ENCODE data around the gene PODXL.
"Not testable (repeated sequence)": the region's sequence is repeated elsewhere in the genome, so short reads cannot be mapped to it uniquely, and the experiment has no call there.

PODXL gene

GRCh38 chr7:131536361-131536849, 20.0 kb downstream of the PODXL start:
- no peak for DNase-seq

- no peak for DNase-seq
Measured at GRCh38 chr7:131533566-131534561, 22.6 kb downstream of the PODXL start.

GRCh38 chr7:131533151-131533559, 23.3 kb downstream of the PODXL start:
- no peak for DNase-seq

GRCh38 chr7:131532570-131533091, 23.8 kb downstream of the PODXL start:
- no peak for DNase-seq

GRCh38 chr7:131530137-131530536, 26.3 kb downstream of the PODXL start:
- no peak for DNase-seq

- no peak for DNase-seq
Measured at GRCh38 chr7:131529617-131530016, 26.8 kb downstream of the PODXL start.

GRCh38 chr7:131529179-131529578, 27.2 kb downstream of the PODXL start:
- no peak for DNase-seq

- DNase-seq: no peak
Measured at GRCh38 chr7:131527456-131527855, 29.0 kb downstream of the PODXL start.

GRCh38 chr7:131525820-131526219, 30.6 kb downstream of the PODXL start:
- peak; percentile 12 for DNase-seq

GRCh38 chr7:131524703-131525102, 31.7 kb downstream of the PODXL start:
- DNase-seq: no peak

- no peak for DNase-seq
Measured at GRCh38 chr7:131524115-131524514, 32.3 kb downstream of the PODXL start.

- no peak for DNase-seq
Measured at GRCh38 chr7:131522325-131522930, 34.0 kb downstream of the PODXL start.

- DNase-seq: no peak
Measured at GRCh38 chr7:131521651-131522163, 34.7 kb downstream of the PODXL start.

- DNase-seq: no peak
Measured at GRCh38 chr7:131518626-131519025, 37.8 kb downstream of the PODXL start.

GRCh38 chr7:131517218-131517923, 39.1 kb downstream of the PODXL start:
- no peak for DNase-seq

GRCh38 chr7:131515471-131515870, 41.0 kb downstream of the PODXL start:
- DNase-seq: not testable (repeated sequence)

GRCh38 chr7:131513245-131514061, 43.0 kb downstream of the PODXL start:
- DNase-seq: peak; percentile 61

GRCh38 chr7:131511774-131512535, 44.5 kb downstream of the PODXL start:
- no peak for DNase-seq

GRCh38 chr7:131511071-131511470, 45.4 kb downstream of the PODXL start:
- no peak for DNase-seq

GRCh38 chr7:131509781-131510180, 46.6 kb downstream of the PODXL start:
- DNase-seq: no peak

All from NCI-H510A treated with DMSO at 0.1 percent for 48 hours (cell line).